ENCODE data around the gene MAST2.

MAST2 gene

GRCh38 chr1:46083579-46083978, 280.2 kb downstream of the MAST2 start:
- Histone ChIP-seq H3K36me3 (ENCODE audit: insufficient read depth) (no peaks in the 10 kb centered on the region), H3K27me3 (ENCODE audit: insufficient read depth, low read depth) (no peaks in the 10 kb centered on the region), H3K4me1 (ENCODE audit: low read depth, poor library complexity, severe bottlenecking) (no peaks in the 10 kb centered on the region), H4K20me1 (ENCODE audit: insufficient read depth) (no peaks in the 10 kb centered on the region), H3K4me3 (IDR thresholded peaks at IDR 0.05; ENCODE audit: insufficient read depth, low read depth, low read length) (no peak overlapping the region), H3K9ac (no peak overlapping the region), H3K79me2 (ENCODE audit: insufficient read depth, low read depth) (no peaks in the 10 kb centered on the region), H2AFZ (ENCODE audit: low read depth) (no peak overlapping the region), H3K4me2 (no peak overlapping the region), H3K27ac (no peak overlapping the region)
- TF ChIP-seq, protein P1, sequence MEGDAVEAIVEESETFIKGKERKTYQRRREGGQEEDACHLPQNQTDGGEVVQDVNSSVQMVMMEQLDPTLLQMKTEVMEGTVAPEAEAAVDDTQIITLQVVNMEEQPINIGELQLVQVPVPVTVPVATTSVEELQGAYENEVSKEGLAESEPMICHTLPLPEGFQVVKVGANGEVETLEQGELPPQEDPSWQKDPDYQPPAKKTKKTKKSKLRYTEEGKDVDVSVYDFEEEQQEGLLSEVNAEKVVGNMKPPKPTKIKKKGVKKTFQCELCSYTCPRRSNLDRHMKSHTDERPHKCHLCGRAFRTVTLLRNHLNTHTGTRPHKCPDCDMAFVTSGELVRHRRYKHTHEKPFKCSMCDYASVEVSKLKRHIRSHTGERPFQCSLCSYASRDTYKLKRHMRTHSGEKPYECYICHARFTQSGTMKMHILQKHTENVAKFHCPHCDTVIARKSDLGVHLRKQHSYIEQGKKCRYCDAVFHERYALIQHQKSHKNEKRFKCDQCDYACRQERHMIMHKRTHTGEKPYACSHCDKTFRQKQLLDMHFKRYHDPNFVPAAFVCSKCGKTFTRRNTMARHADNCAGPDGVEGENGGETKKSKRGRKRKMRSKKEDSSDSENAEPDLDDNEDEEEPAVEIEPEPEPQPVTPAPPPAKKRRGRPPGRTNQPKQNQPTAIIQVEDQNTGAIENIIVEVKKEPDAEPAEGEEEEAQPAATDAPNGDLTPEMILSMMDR (conservative IDR thresholded peaks at IDR 0.05; ENCODE audit: low read depth, low read length), result no peak

DNA sequence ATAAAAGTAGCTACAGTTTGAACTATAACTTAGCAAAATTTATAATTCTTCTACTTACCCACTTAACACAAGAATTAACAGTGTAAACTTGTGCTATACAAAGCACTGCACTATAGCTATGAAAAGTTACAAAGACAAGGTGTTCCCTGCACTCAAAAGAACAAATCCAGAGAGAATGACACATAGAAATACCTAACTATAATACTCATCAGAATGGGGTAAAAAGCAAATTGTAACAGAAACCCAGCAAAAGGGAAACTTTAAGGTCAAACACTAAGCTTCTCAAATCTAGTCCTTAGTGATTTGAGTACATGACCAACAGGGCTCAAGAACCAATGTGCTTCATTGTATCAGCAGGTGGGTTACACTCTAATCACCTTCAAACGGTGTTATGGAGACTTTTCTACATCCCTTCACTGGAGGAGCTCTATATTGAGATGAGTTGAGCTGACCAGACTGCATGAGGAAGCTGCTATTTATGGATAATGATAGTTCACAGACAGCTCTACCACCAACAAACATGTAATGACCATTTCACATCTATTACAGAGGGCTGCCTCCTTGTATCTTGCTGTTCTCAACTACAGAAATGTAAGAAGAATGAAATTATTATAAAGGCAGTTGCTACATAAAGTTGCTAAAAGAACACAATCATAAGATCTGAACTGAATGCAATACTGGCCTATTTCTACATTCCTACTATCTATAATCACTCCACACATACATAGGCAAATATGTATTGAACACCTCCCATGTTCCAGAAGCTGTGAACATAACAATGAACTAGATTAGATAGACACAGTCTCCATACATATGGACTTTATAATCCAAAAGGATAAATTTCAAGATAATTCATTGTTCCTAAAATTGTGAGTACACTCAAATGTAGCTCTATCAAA, 281.4 kb downstream of the MAST2 start:
- TF ChIP-seq, protein P1 (conservative IDR thresholded peaks at IDR 0.05; ENCODE audit: low read depth, low read length), result no peak
- Histone ChIP-seq H3K4me1 (ENCODE audit: low read depth, poor library complexity, severe bottlenecking) (no peaks in the 10 kb centered on the region), H3K27me3 (ENCODE audit: insufficient read depth, low read depth) (no peaks in the 10 kb centered on the region), H3K27ac (no peak overlapping the region), H4K20me1 (ENCODE audit: insufficient read depth) (no peaks in the 10 kb centered on the region), H3K4me3 (IDR thresholded peaks at IDR 0.05; ENCODE audit: insufficient read depth, low read depth, low read length) (no peak overlapping the region), H3K9ac (no peak overlapping the region), H3K36me3 (ENCODE audit: insufficient read depth) (no peaks in the 10 kb centered on the region), H3K4me2 (no peak overlapping the region), H2AFZ (ENCODE audit: low read depth) (no peak overlapping the region), H3K79me2 (ENCODE audit: insufficient read depth, low read depth) (no peaks in the 10 kb centered on the region)
